Measurements from ENCODE around the gene TCAF2. TPM values are rescaled to one million over a fixed set of nuclear protein-coding genes. Genes with fewer than 3 reads are reported as not detected.

The TCAF2 gene
- 2.4 and 2.6 TPM in 2 replicates for total RNA-seq

DNA sequence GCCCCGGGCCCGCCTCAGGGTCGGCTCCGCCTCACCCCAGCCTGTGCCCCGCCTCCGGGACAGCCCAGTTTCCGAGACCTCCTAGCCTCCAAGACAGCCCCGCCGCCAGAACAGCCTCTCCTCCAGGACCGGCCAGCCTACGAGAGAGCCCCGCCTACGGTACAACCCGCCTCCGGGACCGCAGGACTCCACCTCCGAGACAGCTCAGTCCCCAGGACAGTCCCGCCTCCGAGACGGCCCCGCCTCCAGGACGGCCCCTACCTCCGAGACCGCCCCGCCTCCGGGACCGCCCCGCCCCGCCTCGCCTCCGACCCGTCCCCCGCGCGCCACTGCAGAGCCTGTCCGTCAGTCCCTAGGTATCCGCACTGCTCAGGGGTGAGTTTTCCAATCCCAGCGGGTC is at the start of gene TCAF2:
TSS of gene TCAF2 (plus strand) at position 329 of the 400 bp plus-strand sequence.

DNA sequence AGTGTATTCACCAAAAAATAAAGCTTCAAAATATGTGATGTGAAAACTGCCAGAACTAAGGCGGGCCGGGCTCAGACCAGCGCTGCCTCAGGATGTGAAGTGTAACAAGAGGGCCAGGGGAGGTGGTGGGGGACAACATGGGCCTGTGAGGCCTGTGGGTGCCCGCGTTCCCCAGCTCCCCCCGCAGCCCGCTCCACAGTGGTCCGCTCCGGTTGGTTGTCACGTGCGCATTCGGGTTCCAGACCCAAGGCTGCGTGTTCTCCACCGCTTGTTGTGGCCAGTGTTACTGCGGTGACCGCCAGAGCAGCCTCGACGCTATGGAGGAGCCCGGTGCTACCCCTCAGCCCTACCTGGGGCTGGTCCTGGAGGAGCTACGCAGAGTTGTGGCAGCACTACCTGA is 49.3 kb upstream of the TCAF2 start, which contains the start of gene CTAGE15:
TSS of gene CTAGE15 (plus strand) at position 301 of the 400 bp plus-strand sequence. CDS start at position 318, 17 bp downstream.

Other genes starting within 250 kb of the TCAF2 start
- 9.4 and 14.0 TPM in 2 replicates for gene ZYX, start 239.6 kb upstream of the TCAF2 start, total RNA-seq
- gene EPHA1, start 212.1 kb upstream of the TCAF2 start, total RNA-seq = 0.09 and 0.14 TPM in 2 replicates
- gene TAS2R60, start 177.5 kb upstream of the TCAF2 start, total RNA-seq = not detected in 2 replicates
- gene TAS2R41, start 143.1 kb upstream of the TCAF2 start, total RNA-seq = not detected in 2 replicates
- gene CTAGE15, start 49.2 kb upstream of the TCAF2 start, total RNA-seq = 0.14 and 0.18 TPM in 2 replicates
- gene CTAGE6, start 136.7 kb downstream of the TCAF2 start, total RNA-seq = 0.28 and 0.55 TPM in 2 replicates

Measured in smooth muscle cell of bladder (primary cell).